Measurements from ENCODE around the gene MOB3C.

Gene MOB3C

GRCh38 chr1:46642115-46642680, 25.6 kb upstream of the MOB3C start:
- DNase-seq (ENCODE audit: low read depth), result no peak
- H3K4me3 ChIP-seq (ENCODE audit: low read depth, low read length), result no peak overlapping the region

GRCh38 chr1:46639547-46639946, 22.9 kb upstream of the MOB3C start:
- no peak overlapping the region for H3K4me3 ChIP-seq (ENCODE audit: low read depth, low read length)
- no peak for DNase-seq (ENCODE audit: low read depth)

- DNase-seq (ENCODE audit: low read depth), result no peak
- H3K4me3 ChIP-seq (ENCODE audit: low read depth, low read length), result no peak overlapping the region
Measured at GRCh38 chr1:46638921-46639320, 22.3 kb upstream of the MOB3C start.

- DNase-seq (ENCODE audit: low read depth), result no peak
- no peak overlapping the region for H3K4me3 ChIP-seq (ENCODE audit: low read depth, low read length)
Measured at GRCh38 chr1:46637444-46638083, 21.0 kb upstream of the MOB3C start.

- no peak overlapping the region for H3K4me3 ChIP-seq (ENCODE audit: low read depth, low read length)
- DNase-seq (ENCODE audit: low read depth), result no peak
Measured at GRCh38 chr1:46635205-46635604, 18.6 kb upstream of the MOB3C start.

GRCh38 chr1:46630719-46631118, 14.1 kb upstream of the MOB3C start:
- DNase-seq (ENCODE audit: low read depth), result no peak
- no peak overlapping the region for H3K4me3 ChIP-seq (ENCODE audit: low read depth, low read length)

GRCh38 chr1:46623743-46624644, 7.4 kb upstream of the MOB3C start:
- no peak overlapping the region for H3K4me3 ChIP-seq (ENCODE audit: low read depth, low read length)
- no peak for DNase-seq (ENCODE audit: low read depth)

- no peak overlapping the region for H3K4me3 ChIP-seq (ENCODE audit: low read depth, low read length)
- no peak for DNase-seq (ENCODE audit: low read depth)
Measured at GRCh38 chr1:46622344-46622743, 5.7 kb upstream of the MOB3C start.

- DNase-seq (ENCODE audit: low read depth), result no peak
- H3K4me3 ChIP-seq (ENCODE audit: low read depth, low read length), result no peak overlapping the region
Measured at GRCh38 chr1:46621930-46622329, 5.3 kb upstream of the MOB3C start.

GRCh38 chr1:46619656-46620258, 3.1 kb upstream of the MOB3C start:
- DNase-seq (ENCODE audit: low read depth), result no peak

GRCh38 chr1:46618754-46619415, 2.3 kb upstream of the MOB3C start:
- DNase-seq (ENCODE audit: low read depth), result no peak
- H3K4me3 ChIP-seq (ENCODE audit: low read depth, low read length), result no peak overlapping the region

More at GRCh38 chr1:46619656-46620258, 3.1 kb upstream of the MOB3C start:
- H3K4me3 ChIP-seq (ENCODE audit: low read depth, low read length), result no peak overlapping the region

GRCh38 chr1:46617833-46618232, 1.2 kb upstream of the MOB3C start:
- no peak for DNase-seq (ENCODE audit: low read depth)
- no peak overlapping the region for H3K4me3 ChIP-seq (ENCODE audit: low read depth, low read length)

- no peak for DNase-seq (ENCODE audit: low read depth)
- H3K4me3 ChIP-seq (ENCODE audit: low read depth, low read length), result peak overlapping the region; percentile 73
Measured at GRCh38 chr1:46617108-46617800, 643 bp upstream of the MOB3C start.

GRCh38 chr1:46615735-46616134, 876 bp downstream of the MOB3C start:
- peak overlapping the region; percentile 73 for H3K4me3 ChIP-seq (ENCODE audit: low read depth, low read length)
- no peak for DNase-seq (ENCODE audit: low read depth)

GRCh38 chr1:46615088-46615487, 1.5 kb downstream of the MOB3C start:
- H3K4me3 ChIP-seq (ENCODE audit: low read depth, low read length), result no peak overlapping the region
- DNase-seq (ENCODE audit: low read depth), result no peak

- no peak overlapping the region for H3K4me3 ChIP-seq (ENCODE audit: low read depth, low read length)
- no peak for DNase-seq (ENCODE audit: low read depth)
Measured at GRCh38 chr1:46614604-46614984, 2.0 kb downstream of the MOB3C start.

- DNase-seq (ENCODE audit: low read depth), result no peak
- no peak overlapping the region for H3K4me3 ChIP-seq (ENCODE audit: low read depth, low read length)
Measured at GRCh38 chr1:46613661-46614603, 2.7 kb downstream of the MOB3C start.
